Measurements from ENCODE around the gene EFCAB8.

Gene EFCAB8

DNA sequence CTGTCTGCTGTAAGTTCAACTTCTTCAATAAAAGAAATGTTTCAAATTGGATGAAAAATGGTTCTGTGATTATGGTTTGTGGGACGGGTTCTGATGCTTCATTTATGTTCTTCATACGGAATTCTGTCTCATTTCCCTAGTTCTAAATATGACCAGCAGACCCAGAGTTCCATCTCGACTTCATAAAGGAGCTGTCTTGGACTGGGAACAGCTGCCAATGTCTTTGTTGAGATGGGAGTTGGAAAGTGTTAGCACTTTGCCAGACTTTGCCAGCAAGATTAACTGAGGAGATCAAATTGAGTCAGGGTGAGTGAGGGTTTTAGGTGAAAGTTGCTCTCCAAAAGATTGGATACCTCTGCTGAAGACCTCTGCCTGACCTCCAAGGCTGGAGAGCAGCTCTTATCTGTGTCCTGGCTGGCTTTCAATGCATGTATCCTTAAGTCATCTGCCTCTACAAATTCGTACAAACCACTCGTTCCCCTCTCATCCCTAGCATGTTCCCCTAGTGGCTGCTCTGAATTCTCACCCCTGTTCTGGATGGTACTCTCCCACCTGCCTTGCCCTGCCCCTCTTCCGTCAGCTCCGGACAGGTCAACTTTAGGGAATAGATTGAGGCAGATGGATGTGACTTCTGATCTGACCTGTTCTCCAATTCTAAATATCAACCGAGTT, at the start of gene EFCAB8:
Gene EFCAB8, plus strand, starts transcription at position 223 of the 672 bp plus-strand sequence. CDS start 4,870 bp downstream, outside the sequence.
- no peak for DNase-seq

DNA sequence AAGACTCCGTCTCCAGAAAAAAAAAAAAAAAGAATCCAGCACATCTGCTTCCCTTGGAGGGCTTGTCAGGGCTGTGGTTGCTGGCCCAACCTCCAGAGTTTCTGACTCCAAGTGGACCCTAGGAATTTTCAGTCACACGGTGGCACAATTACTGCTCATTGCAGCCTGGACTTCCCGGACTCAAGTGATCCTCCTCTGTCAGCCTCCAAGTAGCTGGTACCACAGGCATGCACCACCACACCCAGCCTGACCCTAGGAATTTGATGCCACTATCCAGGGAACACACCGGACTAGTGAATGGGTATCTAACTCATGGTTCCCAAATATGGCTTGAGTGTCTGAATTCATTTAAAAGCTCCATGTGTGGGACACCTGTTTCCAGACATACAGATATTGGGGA, 48.8 kb upstream of the EFCAB8 start:
- no peak for DNase-seq

DNA sequence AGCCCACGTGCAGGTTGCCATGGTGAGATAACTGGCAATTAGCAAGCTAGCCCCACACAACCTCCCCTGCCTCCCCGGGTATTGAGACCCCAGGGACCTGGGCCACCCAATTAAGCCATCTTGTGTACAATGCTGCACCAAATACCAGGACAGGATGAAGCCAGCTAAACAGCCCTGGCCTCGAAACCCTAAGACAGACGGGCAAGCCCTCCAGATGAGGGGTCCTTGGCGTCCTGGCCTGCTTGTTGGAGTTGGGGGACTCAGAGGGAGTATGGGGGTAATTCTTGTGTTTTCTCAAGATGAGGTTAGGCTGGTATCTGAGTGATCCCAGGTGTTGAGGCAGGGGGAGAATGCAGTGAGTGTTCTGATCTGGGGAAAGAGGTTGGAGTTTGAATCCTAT, 47.8 kb upstream of the EFCAB8 start:
- DNase-seq: no peak

DNA sequence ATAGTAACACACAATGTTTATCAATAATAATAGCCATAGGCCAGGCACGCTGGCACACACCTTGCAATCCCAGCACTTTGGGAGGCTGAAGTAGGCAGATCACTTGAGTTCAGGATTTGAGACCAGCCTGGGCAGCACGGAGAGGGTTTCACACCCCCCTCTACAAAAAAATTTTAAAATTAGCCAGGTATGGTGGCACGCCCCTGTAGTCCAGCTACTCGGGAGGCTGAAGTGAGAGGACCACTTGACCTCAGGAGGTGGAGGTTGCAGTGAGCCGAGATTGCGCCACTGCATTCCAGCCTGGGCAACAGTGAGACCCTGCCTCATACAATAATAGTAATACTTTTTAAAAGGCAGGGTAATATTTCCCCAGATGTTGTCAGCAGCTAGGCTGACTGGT, 46.8 kb upstream of the EFCAB8 start:
- DNase-seq: no peak

- DNase-seq: peak; percentile 70
These were observed 38.6 kb upstream of the EFCAB8 start for GRCh38 chr20:32819992-32820697.

GRCh38 chr20:32820698-32821377, 37.9 kb upstream of the EFCAB8 start:
- no peak for DNase-seq

- DNase-seq: no peak
These were observed 36.5 kb upstream of the EFCAB8 start for GRCh38 chr20:32822225-32822624.

DNA sequence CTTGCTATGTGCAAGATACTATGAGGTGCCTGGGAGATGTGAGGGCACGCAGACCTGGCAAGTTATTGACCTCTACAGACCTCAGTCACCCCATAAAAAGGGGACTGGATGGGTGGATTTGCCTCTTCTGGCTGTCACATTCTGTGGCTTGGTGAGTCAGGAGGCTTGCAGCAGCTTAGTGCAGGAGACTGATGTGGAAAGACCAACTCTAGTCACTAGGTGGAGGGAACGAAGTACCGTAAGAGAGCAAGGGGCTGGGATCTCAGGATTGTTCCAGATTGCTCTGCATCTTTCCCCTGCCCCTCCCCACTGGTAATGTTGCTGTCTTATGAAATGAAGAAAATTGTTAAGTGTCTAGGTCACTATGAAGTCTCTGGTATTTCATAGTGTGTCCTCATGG, 35.6 kb upstream of the EFCAB8 start:
- no peak for DNase-seq

DNA sequence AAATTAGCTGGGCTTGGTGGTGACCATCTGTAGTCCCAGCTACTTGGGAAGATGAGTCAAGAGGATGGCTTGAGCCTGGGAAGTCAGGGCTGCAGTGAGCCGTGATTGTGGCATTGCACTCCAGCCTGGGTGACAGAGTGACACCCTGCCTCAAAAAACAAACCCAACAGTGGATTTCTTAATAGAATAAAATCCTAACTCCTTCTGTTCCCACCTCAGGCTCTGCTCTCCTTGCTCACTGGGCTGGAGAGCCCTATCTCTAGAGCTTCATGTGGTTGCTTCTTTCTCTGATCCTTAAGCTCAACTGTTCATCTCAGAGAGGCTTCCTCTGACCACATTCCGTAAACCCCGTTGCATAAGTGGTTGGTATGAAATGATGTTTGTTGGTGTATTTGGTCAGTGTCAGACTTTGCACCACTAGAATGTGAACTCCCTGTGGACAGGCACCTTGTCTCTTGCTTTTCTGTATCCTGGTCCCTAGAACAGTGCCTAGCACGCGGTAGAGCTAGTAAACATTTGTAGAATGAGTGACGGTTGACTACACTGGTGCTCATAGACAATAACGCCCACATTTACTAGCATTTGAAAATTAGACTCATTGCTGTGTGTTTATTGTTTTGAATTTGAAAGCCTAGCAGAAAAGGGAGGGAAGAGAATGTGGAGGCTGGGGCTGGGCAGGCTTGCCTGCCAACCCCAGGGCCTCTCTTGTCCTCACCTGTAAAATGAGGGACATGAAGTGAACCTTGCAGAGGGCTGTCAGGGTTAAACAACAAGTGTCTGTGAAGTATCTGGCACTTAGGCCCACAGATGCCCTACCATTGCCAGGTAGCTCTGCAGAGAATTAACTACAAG, 34.8 kb upstream of the EFCAB8 start:
- DNase-seq: no peak

DNA sequence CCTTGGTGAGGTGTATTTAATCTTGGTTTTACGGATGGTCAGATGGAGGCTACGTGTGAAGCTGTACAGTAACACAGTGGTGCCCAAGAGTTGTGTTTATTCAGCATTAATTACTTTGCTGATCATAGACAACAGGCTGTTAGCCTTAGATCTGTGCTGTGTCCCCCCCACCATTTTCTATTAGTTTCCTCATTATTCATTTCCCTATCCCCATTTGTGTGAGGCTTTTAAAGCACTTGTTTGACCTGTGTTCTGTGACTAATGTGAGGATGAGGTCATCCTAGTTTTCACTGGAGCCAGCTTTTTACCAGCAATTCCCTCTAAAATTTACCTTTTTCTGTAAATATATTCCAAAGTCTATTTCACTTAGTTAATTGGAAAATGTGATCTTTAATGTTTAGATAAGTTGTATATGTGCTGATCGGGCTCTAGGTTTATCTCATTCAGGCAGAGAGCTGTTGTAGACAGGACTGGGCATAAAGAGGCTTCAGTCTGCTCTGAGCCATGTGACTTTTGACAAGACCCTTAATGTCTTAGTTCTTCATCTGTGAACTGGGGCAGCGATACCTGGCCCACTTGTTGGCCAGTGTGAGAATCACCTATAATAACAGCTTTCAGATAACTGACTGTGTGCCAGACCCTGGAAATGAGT, 30.6 kb upstream of the EFCAB8 start:
- no peak for DNase-seq

DNA sequence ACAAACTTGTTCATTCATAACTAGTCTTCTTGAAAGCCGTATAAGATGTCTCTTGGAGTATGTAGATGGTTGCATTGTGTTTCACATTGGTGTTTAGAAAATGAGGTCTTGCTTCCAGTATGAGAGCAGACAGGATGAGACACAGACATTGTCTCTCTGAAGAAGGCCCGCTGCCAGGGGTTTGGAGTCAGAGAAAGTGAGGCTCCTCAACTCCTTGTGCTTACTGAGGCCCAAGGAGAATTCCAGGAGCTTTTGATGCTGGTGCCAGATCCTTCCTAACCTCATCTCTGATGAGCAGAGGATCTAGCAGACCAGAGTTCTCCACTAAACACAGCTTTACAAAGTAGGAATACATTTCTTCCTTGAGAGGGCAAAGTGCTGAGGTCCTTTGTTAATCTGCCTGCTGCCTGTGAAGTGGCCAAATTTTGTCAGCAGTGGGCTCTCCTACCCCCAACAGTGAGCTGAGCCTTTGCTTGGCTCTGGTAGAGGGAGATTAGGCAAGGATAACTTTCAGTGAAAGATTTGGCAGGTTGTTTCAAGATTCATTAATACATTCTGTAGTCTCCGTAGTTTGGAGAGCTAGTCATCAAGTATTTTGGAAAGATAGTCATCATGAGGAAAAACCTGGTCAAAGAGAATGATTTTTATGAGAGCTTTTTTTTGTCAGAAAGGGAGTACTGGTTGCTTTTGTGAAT, 29.3 kb upstream of the EFCAB8 start:
- DNase-seq: no peak

DNA sequence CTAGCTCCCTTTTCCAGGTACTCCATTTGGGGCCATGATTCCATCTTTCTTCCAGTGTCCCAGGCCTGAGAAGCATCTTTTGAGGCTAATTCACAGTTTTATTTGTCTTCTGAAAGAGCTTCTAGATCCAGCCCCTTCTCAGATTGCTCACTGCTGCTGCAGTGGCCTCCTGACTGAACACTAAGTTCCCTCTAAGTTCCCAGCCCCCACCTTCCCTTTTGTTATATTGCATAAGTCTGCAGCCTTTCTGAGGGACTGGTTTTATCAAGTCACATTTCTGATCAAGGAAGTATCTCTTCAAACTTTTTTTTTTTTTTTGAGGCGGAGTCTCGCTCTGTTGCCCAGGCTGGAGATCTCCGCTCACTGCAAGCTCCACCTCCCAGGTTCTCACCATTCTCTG, 28.3 kb upstream of the EFCAB8 start:
- no peak for DNase-seq

DNA sequence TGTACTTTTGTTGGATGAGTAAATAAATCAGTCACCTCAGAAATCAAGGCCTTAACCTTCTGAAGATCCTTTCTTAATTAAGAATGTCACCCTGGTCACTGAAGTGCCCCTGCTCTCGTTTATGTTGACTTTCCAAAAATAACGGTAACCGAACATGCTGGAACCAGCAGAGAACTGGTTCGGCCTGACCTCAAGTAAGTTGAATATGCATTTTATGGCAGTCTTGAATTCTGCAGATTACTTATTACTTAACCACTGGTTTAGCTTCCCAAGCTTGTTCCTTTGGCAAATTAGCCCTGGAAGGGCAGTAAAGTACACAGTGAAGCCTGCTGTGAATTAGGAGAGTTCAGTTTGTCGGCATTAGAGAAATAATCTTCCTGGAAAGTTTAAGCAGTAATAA, 26.7 kb upstream of the EFCAB8 start:
- DNase-seq: no peak

GRCh38 chr20:32832664-32833063, 26.1 kb upstream of the EFCAB8 start:
- DNase-seq: no peak

DNA sequence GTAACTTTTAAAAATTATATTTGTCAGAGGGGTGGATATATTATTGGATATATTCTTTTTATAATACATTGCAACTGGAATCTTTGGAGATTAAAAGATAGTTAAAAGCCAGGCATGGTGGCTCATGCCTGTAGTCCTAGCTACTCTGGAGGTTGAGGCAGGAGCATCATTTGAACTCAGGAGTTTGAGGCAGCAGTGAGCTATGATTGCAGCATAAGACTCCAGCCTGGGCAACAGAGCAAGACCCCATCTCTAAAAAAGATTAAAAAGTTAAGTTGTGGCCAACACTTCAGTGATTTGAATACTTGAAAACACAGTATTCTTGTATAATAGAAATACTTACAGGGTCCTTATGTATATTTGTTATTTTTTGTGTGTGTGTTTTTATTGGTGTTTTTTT, 23.8 kb upstream of the EFCAB8 start:
- no peak for DNase-seq

DNA sequence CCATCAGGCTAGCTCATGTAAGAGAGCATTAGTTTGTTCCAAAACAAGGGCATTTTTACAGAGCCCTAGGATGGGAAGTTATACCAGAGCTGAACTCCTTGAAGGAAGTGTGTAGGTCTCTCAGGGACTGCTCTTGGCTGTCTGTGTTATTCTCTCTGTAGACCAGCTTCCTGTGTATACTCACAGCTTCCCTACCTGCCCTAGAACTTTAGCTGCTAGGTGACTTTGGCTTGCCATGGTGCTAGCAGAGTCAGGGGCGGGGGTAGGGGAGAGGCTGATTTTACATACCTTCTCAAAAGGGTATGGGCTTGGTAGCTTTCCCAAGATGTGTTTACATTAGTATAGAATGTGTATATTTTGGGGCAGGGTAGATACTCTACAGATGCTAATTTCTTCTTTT, 21.6 kb upstream of the EFCAB8 start:
- no peak for DNase-seq

DNA sequence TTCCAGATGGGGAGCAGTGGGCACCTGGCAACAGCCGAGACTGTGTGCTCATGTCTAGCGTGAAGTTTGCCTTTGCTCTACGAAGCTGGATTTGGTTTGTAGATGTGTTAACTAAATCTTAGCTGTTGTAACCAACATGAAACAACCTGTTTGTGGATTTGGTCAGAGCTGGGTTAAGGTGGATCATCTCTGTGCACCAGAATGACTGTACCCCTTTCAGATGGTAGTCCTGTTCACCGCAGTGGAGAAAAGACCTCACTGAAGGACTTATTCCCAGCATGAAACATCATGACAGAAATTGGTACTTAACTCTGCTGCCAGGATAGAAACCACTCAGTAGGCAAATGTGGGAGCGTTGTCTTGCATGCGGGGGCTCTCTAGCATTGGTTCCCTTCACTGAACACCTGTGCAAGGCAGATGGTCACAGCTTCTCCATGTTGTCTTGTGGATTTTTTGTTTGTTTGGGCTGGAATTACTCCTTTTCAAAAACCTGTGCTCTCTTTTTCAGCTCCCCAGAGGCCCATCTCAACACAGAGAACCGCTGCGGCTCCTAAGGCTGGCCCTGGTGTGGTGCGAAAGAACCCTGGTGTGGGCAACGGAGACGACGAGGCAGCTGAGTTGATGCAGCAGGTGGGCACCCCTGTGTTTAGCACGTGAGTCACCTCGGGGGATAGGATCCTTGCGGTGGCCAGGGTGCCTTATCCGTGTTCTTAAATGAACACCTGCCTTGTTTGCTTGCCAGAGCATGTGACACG, 19.3 kb upstream of the EFCAB8 start:
- DNase-seq: no peak

- no peak for DNase-seq
These were observed 18.8 kb upstream of the EFCAB8 start for GRCh38 chr20:32839982-32840285.

DNA sequence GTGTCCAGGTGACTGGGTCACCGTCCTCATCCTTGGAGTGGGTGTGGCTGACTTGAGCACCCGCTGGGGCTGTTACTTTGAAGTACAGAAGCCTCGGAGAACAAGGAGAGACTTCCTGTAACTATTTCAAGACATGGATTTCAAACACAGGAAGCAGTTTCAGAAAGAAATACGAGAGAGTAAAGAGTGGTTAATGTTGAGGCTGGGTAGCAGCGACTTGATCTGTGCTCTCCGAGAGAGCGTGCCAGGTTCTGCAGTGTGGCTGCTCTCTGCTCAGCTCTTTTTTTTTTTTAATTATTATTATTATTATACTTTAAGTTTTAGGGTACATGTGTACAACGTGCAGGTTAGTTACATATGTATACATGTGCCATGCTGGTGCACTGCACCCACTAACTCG, 17.5 kb upstream of the EFCAB8 start:
- no peak for DNase-seq

- DNase-seq: no peak
These were observed 17.1 kb upstream of the EFCAB8 start for GRCh38 chr20:32841632-32842031.

- no peak for DNase-seq
These were observed 15.8 kb upstream of the EFCAB8 start for GRCh38 chr20:32842688-32843524.

All from NCI-H1105 (cell line).